GM12878 (cell line): ENCODE measurements around the gene SLC12A1. TPM values are rescaled to one million over a fixed set of nuclear protein-coding genes. Genes with fewer than 3 reads are reported as not detected.

Source experiments
- ATAC-seq: fragments of 200-7000 bp; cut with Tn5 transposase; 3 replicates; pipeline ENCODE4 v1.9.1; 2020; ENCODE audit warnings: mild to moderate bottlenecking, moderate library complexity
- BruUV-seq: library from RNA; stranded (reverse); fragments of 400-500 nt; replicated peaks from 2 replicates; lab custom pipeline; 2021; lab: Mats Ljungman, UMichigan
- CTCF ChIA-PET: fragments of 300-600 bp; sonication (Branson Sonifier 250); formaldehyde crosslinking; extraction: SDS; loops from one replicate; lab custom pipeline; 2021; ENCODE audit warnings: inconsistent platforms; lab: Yijun Ruan, JAX
- POLR2A ChIA-PET: fragments of 350-600 bp; formaldehyde crosslinking; extraction: SDS; loops from one replicate; lab custom pipeline; 2021; ENCODE audit warnings: inconsistent platforms; lab: Charles Lee
- RAD21 ChIA-PET: fragments of 300-600 bp; sonication (Branson Sonifier 250); formaldehyde crosslinking; loops from one replicate; lab custom pipeline; 2023; ENCODE audit warnings: antibody characterized with exemption; ENCODE audit not compliant: unreplicated experiment; lab: Charles Lee
- SMC1A ChIA-PET: fragments of 300-600 bp; sonication (Branson Sonifier 250); formaldehyde crosslinking; loops from one replicate; lab custom pipeline; 2023; ENCODE audit not compliant: unreplicated experiment, uncharacterized antibody; lab: Charles Lee
- DNase-seq: peaks from one replicate; pipeline ENCODE4 v3.0.0-alpha.2; 2011; ENCODE audit warnings: low read depth, low spot score
- FAIRE-seq: peaks from 3 replicates; lab custom pipeline; 2011; peaks lifted over from hg19 to GRCh38; lab: Jason Lieb, UNC
- H2AFZ ChIP-seq: 2 replicates; pipeline ENCODE4 v1.6.0; 2011; ENCODE audit warnings: low read depth, low read length, control low read depth; ENCODE audit not compliant: control insufficient read depth
- H3K27ac ChIP-seq: 2 replicates; pipeline ENCODE4 v1.5.1; 2011; ENCODE audit warnings: control low read depth; ENCODE audit not compliant: control insufficient read depth, insufficient read depth
- H3K27me3 ChIP-seq, 2 experiments: replicated peaks in 1 of 2; 2 replicates each; pipeline versions ENCODE4 v1.6.0 to v1.6.1; 2011; ENCODE audit warnings: low read length in 1 of 2; ENCODE audit not compliant: control insufficient read depth in 2 of 2, insufficient read depth in 2 of 2
- H3K36me3 ChIP-seq, 2 experiments: 2 replicates each; pipeline ENCODE4 v1.5.1; 2011; ENCODE audit warnings: low read length in 1 of 2; ENCODE audit not compliant: control insufficient read depth in 2 of 2, insufficient read depth in 2 of 2
- H3K4me1 ChIP-seq: 2 replicates; pipeline ENCODE4 v1.6.1; 2011; ENCODE audit warnings: mild to moderate bottlenecking, low read length, moderate library complexity, mixed read lengths; ENCODE audit not compliant: control insufficient read depth, insufficient read depth
- H3K4me2 ChIP-seq: 2 replicates; pipeline ENCODE4 v1.6.0; 2011; ENCODE audit warnings: control low read depth; ENCODE audit not compliant: control insufficient read depth, insufficient read depth
- H3K4me3 ChIP-seq: fragments of 200-600 bp; sonication (generic); 2 replicates; pipeline ENCODE4 v1.5.1; 2016
- H3K79me2 ChIP-seq: 2 replicates; pipeline ENCODE4 v1.6.0; 2011; ENCODE audit warnings: low read length; ENCODE audit not compliant: control insufficient read depth, insufficient read depth
- H3K9ac ChIP-seq: 2 replicates; pipeline ENCODE4 v1.8.0; 2011; ENCODE audit warnings: low read length, control low read depth, mixed read lengths; ENCODE audit not compliant: control insufficient read depth, insufficient read depth
- H3K9me3 ChIP-seq: replicated peaks from 3 replicates; pipeline ENCODE4 v1.5.1; 2011; ENCODE audit warnings: mild to moderate bottlenecking, low read length; ENCODE audit not compliant: control insufficient read depth, insufficient read depth
- H4K20me1 ChIP-seq: 2 replicates; pipeline ENCODE4 v1.6.0; 2011; ENCODE audit not compliant: control insufficient read depth, insufficient read depth
- E2F4 ChIP-seq: IDR thresholded peaks from 2 replicates; pipeline ENCODE4 v1.6.1; 2012; ENCODE audit warnings: low read depth, low read length, improper control_type of control experiment
- E2F8 ChIP-seq: fragments of 450-650 bp; IDR thresholded peaks from 2 replicates; pipeline ENCODE4 v1.6.1; 2018; ENCODE audit warnings: mild to moderate bottlenecking, low read depth, moderate library complexity; ENCODE audit not compliant: partially characterized antibody
- FOS ChIP-seq: IDR thresholded peaks from 3 replicates; pipeline ENCODE4 v1.6.1; 2011; ENCODE audit warnings: borderline replicate concordance; ENCODE audit not compliant: insufficient read length; ENCODE audit errors: extremely low read depth
- MEF2A ChIP-seq: IDR thresholded peaks from 2 replicates; pipeline ENCODE4 v1.6.1; 2011; ENCODE audit warnings: low read depth, mild to moderate bottlenecking, low read length, moderate library complexity; ENCODE audit not compliant: insufficient read depth
- MLLT1 ChIP-seq: fragments of 450-650 bp; IDR thresholded peaks from 2 replicates; pipeline ENCODE4 v1.6.1; 2016; ENCODE audit warnings: mild to moderate bottlenecking
- NR2C2 ChIP-seq: IDR thresholded peaks from 2 replicates; pipeline ENCODE4 v1.6.1; 2011; ENCODE audit warnings: borderline replicate concordance, low read depth; ENCODE audit not compliant: control insufficient read depth, insufficient read length
- RUNX3 ChIP-seq: IDR thresholded peaks from 2 replicates; pipeline ENCODE4 v1.6.1; 2012; ENCODE audit warnings: low read length, inconsistent platforms
- SMAD1 ChIP-seq: fragments of 450-650 bp; IDR thresholded peaks from 2 replicates; pipeline ENCODE4 v1.6.1; 2018; ENCODE audit warnings: mild to moderate bottlenecking, low read depth; ENCODE audit not compliant: partially characterized antibody
- SMARCA5 ChIP-seq: fragments of 450-650 bp; IDR thresholded peaks from 2 replicates; pipeline ENCODE4 v1.6.1; 2017; ENCODE audit warnings: mild to moderate bottlenecking
- TARDBP ChIP-seq: IDR thresholded peaks from 2 replicates; pipeline ENCODE4 v1.6.1; 2016; ENCODE audit warnings: borderline replicate concordance
- YY1 ChIP-seq: IDR thresholded peaks from 2 replicates; pipeline ENCODE4 v1.6.1; 2011; ENCODE audit warnings: low read depth, mild to moderate bottlenecking, low read length
- WGBS: methylation state at CpG from one replicate; pipeline ENCODE4 v1.1.6; 2016; ENCODE audit warnings: low lambda C conversion rate; ENCODE audit not compliant: insufficient replicate concordance, insufficient coverage; ENCODE audit errors: missing lambda C conversion rate; 5-methylcytosine and 5-hydroxymethylcytosine counted together
- in situ Hi-C: fragments of 300-500 bp; cut with MboI; formaldehyde crosslinking; loops from 9 replicates; pipeline ENCODE4 v1.14.3; 2018; ENCODE audit warnings: mixed read lengths
- intact Hi-C: fragments of 100-400 bp; cut with micrococcal nuclease; formaldehyde crosslinking; loops from one replicate; pipeline ENCODE4 v1.14.2; 2022; ENCODE audit not compliant: unreplicated experiment
- polyA plus RNA-seq, 11 experiments: library from polyadenylated mRNA; depleted of rRNA in 4 of 11; unstranded in 6 of 11; stranded (reverse) in 5 of 11; fragments of >200 nt; fragmentation: Nextera tagmentation in 4 of 11; fragmentation: Illumina TruSeq in 1 of 11; extraction: Ambion mirVana in 4 of 11; extraction: Trizol in 1 of 11; gene quantifications; 1 replicate in 1 of 11; 2 replicates in 10 of 11; pipeline versions ENCODE4 v1.2.1 to v1.2.3, GENCODE V29; 2011 to 2016; ENCODE audit warnings: inconsistent platforms in 2 of 11, missing spikeins in 2 of 11, low read depth in 1 of 11
- total RNA-seq, 4 experiments: library from RNA; depleted of rRNA in 3 of 4; stranded (reverse); fragments of >200 nt in 3 of 4; fragmentation: Illumina TruSeq in 1 of 4; extraction: Trizol in 1 of 4; gene quantifications; 2 replicates each; pipeline versions ENCODE4 v1.2.1 to v1.2.3, GENCODE V29; 2013 to 2021

Gene SLC12A1
- total and polyA plus RNA-seq, 10 of the 15 experiments (the other 5 are each of a cell fraction or from before 2014, with no cell fraction given) = under 0.01 TPM; not detected in 9

- Histone ChIP-seq H3K9ac (no peak overlapping the region), H2AFZ (no peak overlapping the region), H4K20me1 (no peaks in the 10 kb centered on the region), H3K4me2 (peak overlapping the region; percentile 85; the same call in 1 of the 2 replicates), H3K79me2 (peaks cover 45% of the 10 kb centered on the region), H3K4me3 (peak overlapping the region; percentile 92; the same call in 1 of the 2 replicates), H3K36me3 (no peaks in the 10 kb centered on the region; a peak in 1 of 4 replicates), H3K27me3 (no peaks in the 10 kb centered on the region), H3K4me1 (peaks cover 15% of the 10 kb centered on the region; the same call in 1 of the 2 replicates), H3K9me3 (peaks cover 5% of the 10 kb centered on the region; the same call in 2 of the 3 replicates), H3K27ac (no peak overlapping the region)
- ChIA-PET CTCF (interaction anchor here (0.9 kb wide), 1 partner anchor 17 kb away, joined by 3 read pairs; no protein-coding TSS in a partner anchor), SMC1A (interaction anchor here (1.7 to 2.0 kb wide), 2 partner anchors 8 to 35 kb away, joined by 4 to 8 read pairs; no protein-coding TSS in a partner anchor), RAD21 (no interaction called here), POLR2A (no interaction called here)
- BruUV-seq = no TSS peak
- DNase-seq (no peak), ATAC-seq (no peak), FAIRE-seq (no peak)
- no peak for TF ChIP-seq E2F4
- no peak for TF ChIP-seq TARDBP
- no peak for TF ChIP-seq E2F8
- no peak for TF ChIP-seq MEF2A
- TF ChIP-seq RUNX3 = no peak
- TF ChIP-seq FOS = no peak
- no peak for TF ChIP-seq SMARCA5
- no peak for TF ChIP-seq NR2C2
- TF ChIP-seq MLLT1 = no peak
- TF ChIP-seq YY1 = no peak
- TF ChIP-seq SMAD1 = no peak
- 91% methylated on average over 4 of the region's 4 CpGs for WGBS
- in situ Hi-C loops (no loop called here), intact Hi-C loops (no loop called here)
Measured at GRCh38 chr15:48176112-48176511, 30.0 kb upstream of the SLC12A1 start.
